Right lobe of liver (tissue), 4 donors: ENCODE measurements around the gene C5orf58.

Experiments
- CTCF ChIP-seq, 4 donors: fragments of 200-600 bp in 3 of 4; fragments of 450-650 bp in 1 of 4; IDR thresholded peaks; one replicate each; pipeline versions ENCODE4 v1.5.1 to v1.8.0; 2016 to 2022; ENCODE audit warnings: antibody characterized with exemption in 4 of 4, mild to moderate bottlenecking in 2 of 4
- POLR2A ChIP-seq: fragments of 450-650 bp; IDR thresholded peaks from one replicate; pipeline ENCODE4 v1.6.1; 2017; ENCODE audit warnings: antibody characterized with exemption, mild to moderate bottlenecking
- donor health status: DM: no; HTN: no; CAD: no.
- donor health status: DM: no; HTN: no; CAD: no.
- donor health status: DM: no; HTN: yes; CAD: no.

GRCh38 chr5:170226129-170226615 is 6.6 kb upstream of the C5orf58 start:
- no peak for TF ChIP-seq POLR2A
- TF ChIP-seq CTCF (IDR thresholded peaks at IDR 0.05): no peak
